Measurements from ENCODE around the gene ACVR1C.

- TF ChIP-seq CTCF (IDR thresholded peaks at IDR 0.05; ENCODE audit: low read depth, low read length, poor library complexity, severe bottlenecking) (no peak), EZH2phosphoT487 (IDR thresholded peaks at IDR 0.05; ENCODE audit: borderline replicate concordance, low read length) (no peak)
Observed at GRCh38 chr2:157631861-157632260, 3.2 kb upstream of the ACVR1C start.

Measured in DOHH2 (cell line).